H1 (cell line): ENCODE data around the gene ZNF888. TPM values are rescaled to one million over a fixed set of nuclear protein-coding genes. Genes with fewer than 3 reads are reported as not detected.
A peak's percentile ranks its signal among the peaks of the same experiment; 100 is the strongest.

Experiments
- BACH1 ChIP-seq: IDR thresholded peaks from 2 replicates; pipeline ENCODE4 v1.6.1; 2012; ENCODE audit warnings: low read length, improper control_type of control experiment
- BRCA1 ChIP-seq: IDR thresholded peaks from 2 replicates; pipeline ENCODE4 v1.6.1; 2012; ENCODE audit warnings: low read depth, low read length, improper control_type of control experiment
- CBX5 ChIP-seq: fragments of 300-800, 300-1000 bp; sonication (generic); IDR thresholded peaks from 2 replicates; pipeline ENCODE4 v1.7.1; 2016; ENCODE audit warnings: antibody characterized with exemption, low read length, low read depth
- CBX8 ChIP-seq: fragments of 300-800, 300-1000 bp; sonication (generic); IDR thresholded peaks from 2 replicates; pipeline ENCODE4 v1.7.1; 2016; ENCODE audit warnings: low read depth, low read length, borderline replicate concordance
- CEBPB ChIP-seq: IDR thresholded peaks from 2 replicates; pipeline ENCODE4 v1.6.1; 2012; ENCODE audit warnings: low read depth, low read length
- CHD1 ChIP-seq: IDR thresholded peaks from 2 replicates; pipeline ENCODE4 v1.6.1; 2012; ENCODE audit warnings: low read depth, low read length, improper control_type of control experiment
- CHD2 ChIP-seq: IDR thresholded peaks from 2 replicates; pipeline ENCODE4 v1.6.1; 2012; ENCODE audit warnings: low read length, improper control_type of control experiment
- CREB1 ChIP-seq: IDR thresholded peaks from 2 replicates; pipeline ENCODE4 v1.6.1; 2012; ENCODE audit warnings: inconsistent platforms
- FOSL1 ChIP-seq: IDR thresholded peaks from 2 replicates; pipeline ENCODE4 v1.6.1; 2011; ENCODE audit warnings: mild to moderate bottlenecking, low read depth, low read length, moderate library complexity; ENCODE audit not compliant: insufficient read depth
- HDAC6 ChIP-seq: IDR thresholded peaks from one replicate; pipeline ENCODE4 v1.7.1; 2012; ENCODE audit warnings: low read depth, mild to moderate bottlenecking, inconsistent platforms, low read length, moderate library complexity
- JUN ChIP-seq: IDR thresholded peaks from 2 replicates; pipeline ENCODE4 v1.6.1; 2011; ENCODE audit warnings: low read depth, mild to moderate bottlenecking, improper control_type of control experiment, low read length
- NRF1 ChIP-seq: IDR thresholded peaks from 2 replicates; pipeline ENCODE4 v1.6.1; 2011; ENCODE audit warnings: mild to moderate bottlenecking, low read depth, low read length, improper control_type of control experiment
- POLR2AphosphoS5 ChIP-seq: IDR thresholded peaks from 2 replicates; pipeline ENCODE4 v1.6.1; 2011; ENCODE audit warnings: low read depth, low read length
- RAD21 ChIP-seq, 2 experiments: IDR thresholded peaks in 1 of 2; conservative IDR thresholded peaks in 1 of 2; 2 replicates each; pipeline ENCODE4 v1.6.1; 2011; ENCODE audit warnings: low read depth in 2 of 2, low read length in 2 of 2, improper control_type of control experiment in 1 of 2, inconsistent platforms in 1 of 2, mild to moderate bottlenecking in 1 of 2, moderate library complexity in 1 of 2
- RBBP5 ChIP-seq: IDR thresholded peaks from 2 replicates; pipeline ENCODE4 v1.7.1; 2012; ENCODE audit warnings: low read depth, mild to moderate bottlenecking, inconsistent platforms, low read length, moderate library complexity, borderline replicate concordance
- RXRA ChIP-seq: IDR thresholded peaks from 2 replicates; pipeline ENCODE4 v1.6.1; 2011; ENCODE audit warnings: low read depth, mild to moderate bottlenecking, low read length, moderate library complexity; ENCODE audit not compliant: insufficient read depth
- SP1 ChIP-seq: IDR thresholded peaks from 2 replicates; pipeline ENCODE4 v1.6.1; 2011; ENCODE audit warnings: low read depth, low read length
- TAF1 ChIP-seq: IDR thresholded peaks from 2 replicates; pipeline ENCODE4 v1.6.1; 2011; ENCODE audit warnings: mild to moderate bottlenecking, low read depth, low read length
- TBP ChIP-seq: IDR thresholded peaks from 2 replicates; pipeline ENCODE4 v1.6.1; 2011; ENCODE audit warnings: low read depth, low read length, improper control_type of control experiment
- TCF12 ChIP-seq: IDR thresholded peaks from 2 replicates; pipeline ENCODE4 v1.6.1; 2011; ENCODE audit warnings: low read depth, mild to moderate bottlenecking, low read length
- YY1 ChIP-seq: IDR thresholded peaks from 2 replicates; pipeline ENCODE4 v1.6.1; 2011; ENCODE audit warnings: low read depth, mild to moderate bottlenecking, low read length
- polyA plus RNA-seq, 7 experiments: library from polyadenylated mRNA; depleted of rRNA in 3 of 7; stranded (reverse) in 5 of 7; unstranded in 2 of 7; fragments of >200 nt in 5 of 7; fragments of 200-250 nt in 2 of 7; gene quantifications; 1 replicate in 5 of 7; 2 replicates in 1 of 7; 4 replicates in 1 of 7; pipeline versions ENCODE4 v1.2.1 to v1.2.3, GENCODE V29; 2011 to 2013; ENCODE audit warnings: missing spikeins in 2 of 7, mixed read lengths in 2 of 7
- total RNA-seq: library from RNA; stranded (reverse); fragmentation: NEBNext Ultra II Directional; extraction: Animal tissue kit (Norgen Biotek cat#: 25700); gene quantifications from 2 replicates; pipeline ENCODE4 v1.2.1, GENCODE V29; 2021
- TF ChIP-seq, protein P1 (sequence below): IDR thresholded peaks from 2 replicates; pipeline ENCODE4 v1.6.1; 2011; ENCODE audit warnings: low read depth, mild to moderate bottlenecking, low read length; ENCODE audit not compliant: insufficient read depth
- TF ChIP-seq, protein P2 (sequence below), 3 experiments: IDR thresholded peaks; 1 replicate in 2 of 3; 2 replicates in 1 of 3; pipeline versions ENCODE4 v1.5.1 to v1.6.1; 2011; ENCODE audit warnings: low read length in 3 of 3, mild to moderate bottlenecking in 3 of 3, inconsistent platforms in 2 of 3, low read depth in 1 of 3, moderate library complexity in 1 of 3; ENCODE audit not compliant: insufficient read depth in 1 of 3; ENCODE audit errors: control extremely low read depth in 1 of 3

The ZNF888 gene
- total and polyA plus RNA-seq, 2 of the 8 experiments (the other 6 are each of a cell fraction or from before 2014, with no cell fraction given) = 1.1 to 8.6 TPM

GRCh38 chr19:52942386-52943133 lies 19.3 kb upstream of the ZNF888 start (continued):
- TF ChIP-seq, protein P1, sequence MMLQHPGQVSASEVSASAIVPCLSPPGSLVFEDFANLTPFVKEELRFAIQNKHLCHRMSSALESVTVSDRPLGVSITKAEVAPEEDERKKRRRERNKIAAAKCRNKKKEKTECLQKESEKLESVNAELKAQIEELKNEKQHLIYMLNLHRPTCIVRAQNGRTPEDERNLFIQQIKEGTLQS = no peak
- TF ChIP-seq FOSL1 = no peak
- TF ChIP-seq TAF1 = peak; percentile 76
- no peak for TF ChIP-seq SP1
- TF ChIP-seq YY1 = no peak
- no peak for TF ChIP-seq NRF1
- no peak for TF ChIP-seq CBX8
- TF ChIP-seq JUN = no peak
- TF ChIP-seq CHD1 = no peak
- TF ChIP-seq CHD2 = no peak
- TF ChIP-seq CBX5 = no peak
- no peak for TF ChIP-seq TCF12
- no peak for TF ChIP-seq RXRA
- TF ChIP-seq, protein P2, sequence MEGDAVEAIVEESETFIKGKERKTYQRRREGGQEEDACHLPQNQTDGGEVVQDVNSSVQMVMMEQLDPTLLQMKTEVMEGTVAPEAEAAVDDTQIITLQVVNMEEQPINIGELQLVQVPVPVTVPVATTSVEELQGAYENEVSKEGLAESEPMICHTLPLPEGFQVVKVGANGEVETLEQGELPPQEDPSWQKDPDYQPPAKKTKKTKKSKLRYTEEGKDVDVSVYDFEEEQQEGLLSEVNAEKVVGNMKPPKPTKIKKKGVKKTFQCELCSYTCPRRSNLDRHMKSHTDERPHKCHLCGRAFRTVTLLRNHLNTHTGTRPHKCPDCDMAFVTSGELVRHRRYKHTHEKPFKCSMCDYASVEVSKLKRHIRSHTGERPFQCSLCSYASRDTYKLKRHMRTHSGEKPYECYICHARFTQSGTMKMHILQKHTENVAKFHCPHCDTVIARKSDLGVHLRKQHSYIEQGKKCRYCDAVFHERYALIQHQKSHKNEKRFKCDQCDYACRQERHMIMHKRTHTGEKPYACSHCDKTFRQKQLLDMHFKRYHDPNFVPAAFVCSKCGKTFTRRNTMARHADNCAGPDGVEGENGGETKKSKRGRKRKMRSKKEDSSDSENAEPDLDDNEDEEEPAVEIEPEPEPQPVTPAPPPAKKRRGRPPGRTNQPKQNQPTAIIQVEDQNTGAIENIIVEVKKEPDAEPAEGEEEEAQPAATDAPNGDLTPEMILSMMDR (IDR thresholded peaks at IDR 0.05; ENCODE audit: control extremely low read depth in 1 of 3, insufficient read depth in 1 of 3, low read depth in 1 of 3, low read length in 3 of 3) = no peak
- no peak for TF ChIP-seq HDAC6
- TF ChIP-seq BACH1 = no peak
- peak; percentile 3; the same call in 1 of the 2 replicates for TF ChIP-seq RBBP5
- TF ChIP-seq POLR2AphosphoS5 = peak; percentile 62; the same call in 1 of the 2 replicates
- TF ChIP-seq TBP = no peak
- no peak for TF ChIP-seq BRCA1
- TF ChIP-seq CREB1 = peak; percentile 57; the same call in 1 of the 2 replicates
- no peak for TF ChIP-seq RAD21 (IDR thresholded peaks at IDR 0.05 in 1 of 2, conservative IDR thresholded peaks at IDR 0.05 in 1 of 2; ENCODE audit: low read depth in 2 of 2, low read length in 2 of 2)
- no peak for TF ChIP-seq CEBPB
